ENCODE data around the gene SLC35B4. TPM values are rescaled to one million over a fixed set of nuclear protein-coding genes. Genes with fewer than 3 reads are reported as not detected.

Gene SLC35B4
- polyA plus RNA-seq, 1 experiment = 27.9 TPM

DNA sequence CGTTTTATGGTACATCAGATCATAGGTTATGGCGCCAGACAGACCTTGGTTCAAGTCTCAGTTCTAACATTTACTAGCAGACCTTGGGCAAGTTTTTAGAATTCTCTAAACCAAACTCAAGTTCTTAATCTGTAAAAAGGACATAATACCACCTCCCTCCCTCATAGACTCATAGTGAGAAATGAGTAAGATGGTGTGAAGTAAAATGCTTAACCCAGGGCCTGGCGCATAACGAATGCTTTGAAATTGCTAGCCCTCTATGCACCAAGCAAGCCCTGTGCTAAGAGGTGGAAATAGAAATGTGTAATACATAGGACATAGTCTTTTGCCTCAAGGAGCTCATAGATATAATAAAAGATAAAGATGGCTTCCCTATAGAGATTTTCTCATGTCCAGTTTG, 17.7 kb upstream of the SLC35B4 start:
- POLR2A ChIA-PET = no interaction called here
- H3K27ac ChIP-seq (ENCODE audit: low read depth, low read length) = no peak overlapping the region
- peaks cover 4% of the 10 kb centered on the region for H3K27me3 ChIP-seq (ENCODE audit: control insufficient read depth, insufficient read depth, low read length)
- TF ChIP-seq, protein P1, sequence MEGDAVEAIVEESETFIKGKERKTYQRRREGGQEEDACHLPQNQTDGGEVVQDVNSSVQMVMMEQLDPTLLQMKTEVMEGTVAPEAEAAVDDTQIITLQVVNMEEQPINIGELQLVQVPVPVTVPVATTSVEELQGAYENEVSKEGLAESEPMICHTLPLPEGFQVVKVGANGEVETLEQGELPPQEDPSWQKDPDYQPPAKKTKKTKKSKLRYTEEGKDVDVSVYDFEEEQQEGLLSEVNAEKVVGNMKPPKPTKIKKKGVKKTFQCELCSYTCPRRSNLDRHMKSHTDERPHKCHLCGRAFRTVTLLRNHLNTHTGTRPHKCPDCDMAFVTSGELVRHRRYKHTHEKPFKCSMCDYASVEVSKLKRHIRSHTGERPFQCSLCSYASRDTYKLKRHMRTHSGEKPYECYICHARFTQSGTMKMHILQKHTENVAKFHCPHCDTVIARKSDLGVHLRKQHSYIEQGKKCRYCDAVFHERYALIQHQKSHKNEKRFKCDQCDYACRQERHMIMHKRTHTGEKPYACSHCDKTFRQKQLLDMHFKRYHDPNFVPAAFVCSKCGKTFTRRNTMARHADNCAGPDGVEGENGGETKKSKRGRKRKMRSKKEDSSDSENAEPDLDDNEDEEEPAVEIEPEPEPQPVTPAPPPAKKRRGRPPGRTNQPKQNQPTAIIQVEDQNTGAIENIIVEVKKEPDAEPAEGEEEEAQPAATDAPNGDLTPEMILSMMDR (IDR thresholded peaks at IDR 0.05; ENCODE audit: low read depth, low read length) = no peak
- no peaks in the 10 kb centered on the region for H3K9me3 ChIP-seq (ENCODE audit: control insufficient read depth, insufficient read depth, low read length)
- DNase-seq (ENCODE audit: low read depth, low spot score) = no peak
- CTCF ChIA-PET = interaction anchor here (1.6 kb wide), 1 partner anchor 23 kb away, joined by 5 read pairs; no protein-coding TSS in a partner anchor
- H3K4me3 ChIP-seq (ENCODE audit: low read depth, low read length) = no peak overlapping the region

DNA sequence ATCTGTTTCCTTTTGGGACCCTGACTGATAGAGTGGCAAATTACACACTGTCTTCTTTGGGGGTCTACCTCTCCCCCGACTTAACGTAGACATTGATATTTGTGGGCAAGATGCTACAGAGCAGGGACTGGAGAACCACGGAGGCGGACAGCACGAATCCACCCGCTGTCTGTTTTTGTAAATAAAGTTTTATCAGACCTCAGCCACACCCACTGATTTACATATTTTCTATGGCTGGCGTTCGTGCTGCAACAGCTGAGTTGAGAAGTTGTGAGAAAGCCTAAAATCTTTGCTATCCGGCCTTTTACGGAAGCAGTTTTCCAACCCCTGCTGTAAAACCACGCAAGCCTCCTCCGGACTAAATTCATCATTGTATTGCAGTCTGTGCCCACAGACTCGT, 17.2 kb upstream of the SLC35B4 start:
- POLR2A ChIA-PET = no interaction called here
- H3K9me3 ChIP-seq (ENCODE audit: control insufficient read depth, insufficient read depth, low read length) = no peaks in the 10 kb centered on the region
- DNase-seq (ENCODE audit: low read depth, low spot score) = no peak
- CTCF ChIA-PET = no interaction called here
- TF ChIP-seq, protein P1 (IDR thresholded peaks at IDR 0.05; ENCODE audit: low read depth, low read length) = no peak
- no peak overlapping the region for H3K27ac ChIP-seq (ENCODE audit: low read depth, low read length)
- H3K4me3 ChIP-seq (ENCODE audit: low read depth, low read length) = no peak overlapping the region
- H3K27me3 ChIP-seq (ENCODE audit: control insufficient read depth, insufficient read depth, low read length) = peaks cover 4% of the 10 kb centered on the region

DNA sequence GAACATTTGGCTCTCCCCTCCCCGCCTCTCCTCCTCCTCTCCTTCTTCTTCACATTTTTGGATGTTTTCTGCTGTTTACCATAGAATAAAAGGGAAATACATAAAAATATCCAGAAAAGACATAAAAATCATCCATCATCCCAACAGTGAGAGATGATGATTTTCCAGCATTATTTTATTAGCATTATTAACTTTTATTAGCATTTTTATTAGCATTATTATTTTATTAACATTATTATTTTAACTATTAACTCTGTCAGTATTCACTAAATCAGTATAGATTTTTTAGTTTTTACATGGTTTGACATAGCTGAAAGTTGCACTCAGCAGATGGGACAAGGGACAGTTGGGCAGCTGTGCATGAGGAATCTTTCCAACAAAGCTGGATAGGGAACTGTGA, 16.2 kb upstream of the SLC35B4 start:
- Histone ChIP-seq H3K4me3 (ENCODE audit: low read depth, low read length) (no peak overlapping the region), H3K27ac (ENCODE audit: low read depth, low read length) (no peak overlapping the region), H3K27me3 (ENCODE audit: control insufficient read depth, insufficient read depth, low read length) (peaks cover 4% of the 10 kb centered on the region), H3K9me3 (ENCODE audit: control insufficient read depth, insufficient read depth, low read length) (no peaks in the 10 kb centered on the region)
- no peak for DNase-seq (ENCODE audit: low read depth, low spot score)
- TF ChIP-seq, protein P1 (IDR thresholded peaks at IDR 0.05; ENCODE audit: low read depth, low read length) = no peak
- POLR2A ChIA-PET = no interaction called here
- CTCF ChIA-PET = no interaction called here

DNA sequence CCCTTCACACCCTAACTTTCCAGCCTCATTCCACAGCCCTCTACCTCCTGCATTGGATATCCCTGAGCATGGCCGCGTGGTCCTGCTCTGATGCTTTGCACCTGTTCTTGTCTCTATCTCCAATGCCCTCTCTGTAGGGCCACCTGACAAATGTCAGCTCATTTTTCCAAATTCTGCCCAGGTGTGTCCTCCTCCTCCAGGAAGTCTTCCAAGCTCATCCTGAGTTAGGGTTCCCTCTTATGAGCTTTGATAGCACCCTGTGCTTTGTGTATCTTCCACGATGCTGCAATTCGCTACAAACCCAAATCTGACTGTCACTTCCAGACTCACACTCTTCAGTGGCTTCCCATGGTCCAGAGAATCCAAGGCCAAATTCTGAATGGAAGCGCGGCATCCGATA, 14.7 kb upstream of the SLC35B4 start:
- peaks cover 4% of the 10 kb centered on the region for H3K27me3 ChIP-seq (ENCODE audit: control insufficient read depth, insufficient read depth, low read length)
- no peak for DNase-seq (ENCODE audit: low read depth, low spot score)
- POLR2A ChIA-PET = no interaction called here
- CTCF ChIA-PET = no interaction called here
- H3K27ac ChIP-seq (ENCODE audit: low read depth, low read length) = no peak overlapping the region
- TF ChIP-seq, protein P1 (IDR thresholded peaks at IDR 0.05; ENCODE audit: low read depth, low read length) = no peak
- no peaks in the 10 kb centered on the region for H3K9me3 ChIP-seq (ENCODE audit: control insufficient read depth, insufficient read depth, low read length)
- no peak overlapping the region for H3K4me3 ChIP-seq (ENCODE audit: low read depth, low read length)

DNA sequence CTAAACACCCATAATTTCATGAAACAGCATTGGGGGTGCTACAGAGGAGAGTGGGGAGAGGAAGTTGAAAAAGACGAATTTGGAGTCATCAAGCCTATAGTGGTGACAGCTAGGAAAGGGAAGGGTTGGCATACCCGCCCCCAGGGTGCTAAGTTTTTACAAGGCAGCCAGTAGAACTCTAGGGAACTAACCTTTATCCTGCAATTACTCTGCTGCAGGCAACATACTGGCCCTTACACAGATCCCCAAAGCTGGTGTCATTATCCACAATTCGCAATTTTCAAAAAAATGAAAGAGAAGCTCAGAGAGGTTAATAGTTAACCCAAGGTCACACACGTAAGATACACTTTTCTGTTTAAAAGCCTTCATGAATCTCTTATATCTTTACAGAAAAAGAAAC, 14.2 kb upstream of the SLC35B4 start:
- no peak for DNase-seq (ENCODE audit: low read depth, low spot score)
- CTCF ChIA-PET = no interaction called here
- POLR2A ChIA-PET = no interaction called here
- no peaks in the 10 kb centered on the region for H3K9me3 ChIP-seq (ENCODE audit: control insufficient read depth, insufficient read depth, low read length)
- TF ChIP-seq, protein P1 (IDR thresholded peaks at IDR 0.05; ENCODE audit: low read depth, low read length) = no peak
- peaks cover 4% of the 10 kb centered on the region for H3K27me3 ChIP-seq (ENCODE audit: control insufficient read depth, insufficient read depth, low read length)
- H3K4me3 ChIP-seq (ENCODE audit: low read depth, low read length) = no peak overlapping the region
- no peak overlapping the region for H3K27ac ChIP-seq (ENCODE audit: low read depth, low read length)
